ENCODE data around the gene AVP.

AVP gene

DNA sequence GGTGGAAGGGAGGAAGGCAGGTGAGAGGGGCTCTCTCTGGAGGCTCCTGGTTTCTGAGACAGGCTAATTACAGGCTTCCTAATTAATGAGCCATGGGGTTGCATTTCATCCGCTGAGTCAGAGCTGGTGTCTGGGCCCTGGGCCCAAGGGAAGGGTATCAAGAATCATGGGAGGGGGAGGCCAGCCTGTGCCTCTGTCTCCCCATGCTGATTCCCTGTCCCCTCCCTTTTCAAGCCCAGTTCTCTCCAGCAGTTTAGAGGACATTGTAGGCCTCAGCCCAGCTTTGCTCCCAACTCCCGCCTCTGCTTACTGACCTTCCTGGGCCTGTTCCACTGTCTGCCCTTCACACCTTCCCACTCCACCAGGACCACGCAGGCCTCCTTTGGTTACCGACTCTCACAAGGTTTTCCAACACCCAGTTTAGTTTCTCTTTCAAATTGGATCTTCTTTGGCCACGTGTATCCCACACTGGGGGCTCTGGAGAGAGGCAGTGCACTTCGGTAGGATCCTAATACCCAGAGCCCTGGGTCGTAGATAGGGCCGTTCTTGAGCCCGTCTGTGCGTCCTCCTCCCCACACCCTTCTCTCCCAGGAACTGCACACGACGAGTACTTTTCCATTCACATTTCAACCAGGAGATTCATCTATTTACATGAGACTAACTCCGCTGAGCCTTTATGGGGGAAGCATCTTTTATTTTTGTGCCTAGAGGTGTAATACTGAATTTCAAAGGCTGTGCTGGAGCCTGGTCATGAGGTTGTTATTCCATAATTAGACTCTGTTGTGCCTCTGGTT is 18.2 kb upstream of the AVP start:
- DNase-seq (ENCODE audit: low spot score in 2 of 2) (no peak), ATAC-seq (ENCODE audit: low read depth) (no peak)
- no peak overlapping the region for H3K4me3 Mint-ChIP-seq
- peaks cover 3% of the 10 kb centered on the region for H3K27me3 Mint-ChIP-seq
- no peaks in the 10 kb centered on the region for H3K9me3 Mint-ChIP-seq
- no peak overlapping the region for H3K27ac Mint-ChIP-seq
- peaks cover 9% of the 10 kb centered on the region for H3K4me1 Mint-ChIP-seq
- no peaks in the 10 kb centered on the region for H3K36me3 Mint-ChIP-seq

DNA sequence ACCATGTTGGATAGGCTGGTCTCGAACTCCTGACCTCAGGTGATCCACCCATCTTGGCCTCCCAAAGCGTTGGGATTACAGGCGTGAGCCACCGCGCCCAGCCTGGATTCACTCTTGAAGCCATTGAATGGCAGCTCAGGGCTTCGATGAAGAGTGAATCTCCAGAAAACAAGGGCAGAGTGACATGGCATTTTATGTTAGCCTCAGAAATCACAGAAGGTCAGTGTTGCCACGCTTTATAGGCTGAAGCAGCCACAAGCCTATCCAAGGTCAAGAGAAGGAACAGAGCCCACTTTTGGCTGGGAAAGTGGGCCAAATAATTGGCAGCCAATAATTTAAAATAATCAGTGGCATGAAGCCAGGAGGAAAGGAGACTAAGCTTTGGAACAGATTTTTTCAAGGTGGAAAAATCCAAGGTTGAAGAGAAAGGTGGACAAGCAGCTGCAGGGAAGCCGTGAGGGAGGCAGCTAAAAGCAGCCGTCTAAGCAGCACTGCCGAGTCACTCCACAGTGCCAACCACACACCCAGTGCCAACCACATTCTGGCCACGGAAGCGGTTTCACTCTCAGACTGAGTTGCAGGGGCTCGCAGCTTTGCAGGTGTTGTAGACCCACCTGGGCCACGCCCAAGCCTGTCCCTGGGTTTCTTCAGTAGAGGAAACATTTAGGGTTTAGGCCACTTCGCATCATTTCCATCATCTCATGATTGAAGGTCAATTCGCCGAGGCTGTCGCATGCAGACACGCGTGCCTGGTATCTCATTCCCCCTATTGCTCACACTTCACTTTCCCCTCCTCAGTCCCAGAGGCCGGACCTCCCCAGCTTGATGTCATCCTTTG is 17.4 kb upstream of the AVP start:
- Mint-ChIP-seq H3K4me3 (no peak overlapping the region), H3K27ac (no peak overlapping the region)
- peak; percentile 63 for ATAC-seq (ENCODE audit: low read depth)

DNA sequence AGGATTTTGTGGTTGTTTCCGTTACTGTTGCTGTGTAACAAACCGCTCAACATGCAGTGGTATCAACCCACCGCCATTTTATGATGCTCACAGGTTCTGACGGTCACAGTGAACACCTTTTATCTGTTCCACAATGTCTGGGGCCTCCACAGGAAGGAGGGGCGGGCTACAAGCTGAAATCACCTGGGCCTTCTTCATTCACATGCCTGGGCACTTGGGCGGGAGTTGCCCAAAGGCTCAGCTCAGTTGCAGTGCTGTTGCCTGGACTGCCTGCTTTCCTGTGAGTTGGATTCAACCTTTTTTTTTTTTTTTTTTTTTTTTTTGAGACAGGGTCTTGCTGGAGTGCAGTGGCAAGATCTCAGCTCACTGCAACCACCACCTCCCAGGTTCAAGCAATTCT is 16.7 kb upstream of the AVP start:
- Mint-ChIP-seq H3K9me3 (no peaks in the 10 kb centered on the region), H3K4me1 (peaks cover 9% of the 10 kb centered on the region), H3K27me3 (peaks cover 3% of the 10 kb centered on the region), H3K36me3 (no peaks in the 10 kb centered on the region), H3K27ac (no peak overlapping the region), H3K4me3 (no peak overlapping the region)
- ATAC-seq (ENCODE audit: low read depth) (no peak), DNase-seq (ENCODE audit: low spot score in 2 of 2) (no peak)

More for the DNA sequence above, 17.4 kb upstream of the AVP start:
- peaks cover 3% of the 10 kb centered on the region for H3K27me3 Mint-ChIP-seq
- H3K9me3 Mint-ChIP-seq = no peaks in the 10 kb centered on the region
- no peak for DNase-seq (ENCODE audit: low spot score in 2 of 2)
- no peaks in the 10 kb centered on the region for H3K36me3 Mint-ChIP-seq
- H3K4me1 Mint-ChIP-seq = peaks cover 9% of the 10 kb centered on the region

DNA sequence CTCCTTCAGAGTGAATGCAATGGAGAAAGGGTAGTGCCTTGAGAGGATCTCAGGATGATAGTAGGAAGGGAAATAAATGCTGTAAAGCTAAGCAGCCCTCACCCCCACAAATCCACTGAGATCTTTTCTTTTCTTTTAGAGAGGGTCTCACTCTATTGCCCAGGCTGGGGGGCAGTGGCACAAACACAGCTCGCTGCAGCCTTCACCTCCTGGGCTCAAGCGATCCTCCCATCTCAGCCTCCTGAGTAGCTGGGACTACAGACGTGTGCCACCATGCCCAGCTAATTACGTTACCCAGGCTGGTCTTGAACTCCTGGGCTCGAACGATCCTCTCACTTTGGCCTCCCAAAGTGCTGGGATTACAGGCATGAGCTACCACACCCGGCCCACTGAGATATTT is 16.0 kb upstream of the AVP start:
- DNase-seq (ENCODE audit: low spot score in 2 of 2) (no peak), ATAC-seq (ENCODE audit: low read depth) (no peak)
- H3K9me3 Mint-ChIP-seq = no peaks in the 10 kb centered on the region
- H3K27me3 Mint-ChIP-seq = peaks cover 3% of the 10 kb centered on the region
- no peaks in the 10 kb centered on the region for H3K36me3 Mint-ChIP-seq
- H3K27ac Mint-ChIP-seq = no peak overlapping the region
- H3K4me1 Mint-ChIP-seq = peaks cover 9% of the 10 kb centered on the region
- no peak overlapping the region for H3K4me3 Mint-ChIP-seq

DNA sequence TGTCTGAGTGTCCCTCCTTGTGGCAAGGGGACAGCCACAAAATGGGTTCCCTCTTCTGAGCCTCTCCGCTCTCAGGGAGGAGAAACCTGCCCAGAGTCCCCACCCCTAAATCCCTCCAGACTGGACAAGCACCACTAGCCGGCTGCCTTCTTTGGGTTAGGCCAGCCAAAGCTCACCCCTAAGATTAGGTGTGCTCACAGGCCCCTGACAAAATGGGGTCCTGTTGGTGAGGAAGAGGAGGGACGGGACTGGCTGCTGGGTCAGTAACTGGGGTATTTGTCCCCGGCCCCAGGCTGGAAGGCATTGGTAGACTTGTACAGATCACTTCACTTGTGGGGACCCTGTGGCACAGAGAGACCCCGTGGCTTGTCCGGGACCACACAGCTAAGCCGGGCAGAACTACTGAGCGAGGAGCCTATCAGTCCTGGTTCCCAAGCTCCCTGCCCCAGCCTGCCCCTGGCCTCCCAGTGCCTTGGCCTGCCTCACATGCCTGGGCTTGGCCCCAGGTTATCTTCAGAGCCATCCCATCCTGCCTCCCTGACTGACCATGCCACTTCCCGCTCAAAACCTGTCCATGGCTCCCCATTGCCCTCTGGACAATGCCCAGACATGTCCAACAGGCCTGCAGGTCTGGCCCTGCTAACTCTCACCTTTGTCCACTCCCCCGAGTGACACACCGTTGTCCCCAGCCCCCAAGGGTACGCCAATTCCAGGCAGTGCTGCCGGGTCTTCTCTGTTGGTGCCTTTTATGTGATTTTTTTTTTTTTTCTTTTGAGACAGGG is 10.5 kb upstream of the AVP start:
- no peak for ATAC-seq (ENCODE audit: low read depth)
- peaks cover 8% of the 10 kb centered on the region for H3K4me1 Mint-ChIP-seq

GRCh38 chr20:3093861-3094361 is 9.4 kb upstream of the AVP start:
- H3K27me3 Mint-ChIP-seq = peaks cover 11% of the 10 kb centered on the region
- H3K4me1 Mint-ChIP-seq = peaks cover 8% of the 10 kb centered on the region
- ATAC-seq (ENCODE audit: low read depth) = peak; percentile 48
- no peaks in the 10 kb centered on the region for H3K9me3 Mint-ChIP-seq
- no peaks in the 10 kb centered on the region for H3K36me3 Mint-ChIP-seq
- DNase-seq (ENCODE audit: low spot score in 2 of 2) = no peak
- H3K4me3 Mint-ChIP-seq = no peak overlapping the region
- peak overlapping the region; percentile 87 for H3K27ac Mint-ChIP-seq

More for the DNA sequence above, 10.5 kb upstream of the AVP start:
- Mint-ChIP-seq H3K27ac (peak overlapping the region; percentile 84), H3K36me3 (no peaks in the 10 kb centered on the region), H3K4me3 (no peak overlapping the region), H3K9me3 (no peaks in the 10 kb centered on the region), H3K27me3 (peaks cover 7% of the 10 kb centered on the region)
- no peak for DNase-seq (ENCODE audit: low spot score in 2 of 2)

DNA sequence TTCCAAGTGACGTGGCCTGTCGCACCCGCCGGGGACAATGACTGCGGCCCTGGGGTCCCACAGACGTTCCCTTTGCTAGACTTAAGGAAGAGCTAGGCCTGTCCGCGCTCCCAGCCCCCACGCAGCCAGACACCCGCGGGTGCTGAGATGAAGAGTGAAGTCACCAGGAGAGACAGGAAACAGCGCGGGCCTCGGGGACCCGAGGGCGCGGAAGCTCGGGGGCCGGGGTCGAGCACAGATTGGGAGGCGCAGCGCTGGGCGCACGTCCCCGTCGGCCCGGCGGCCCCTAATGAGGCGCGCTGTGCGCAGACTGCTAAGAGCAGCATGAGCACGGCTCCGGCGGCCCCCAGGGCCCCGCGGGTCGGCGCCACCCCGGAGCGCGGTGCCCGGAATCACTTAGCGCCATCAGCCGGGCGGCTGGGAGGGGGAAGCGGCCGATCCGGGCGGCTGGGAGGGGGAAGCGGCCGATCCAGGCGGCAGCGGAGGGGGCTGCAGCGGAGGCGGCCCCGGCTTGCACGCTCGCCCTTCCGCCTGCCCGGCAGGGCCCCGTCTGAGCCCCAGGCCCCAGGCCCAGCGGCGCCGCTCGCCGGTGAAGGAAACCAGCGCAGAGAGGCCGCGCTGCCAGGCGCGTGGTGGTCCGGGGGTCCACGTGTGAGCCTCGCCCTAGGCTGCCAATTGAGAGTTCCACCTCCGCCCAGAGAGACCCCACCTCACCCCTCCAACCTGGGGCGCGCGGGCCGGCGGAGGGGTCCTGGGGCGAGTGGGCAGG is 8.3 kb upstream of the AVP start:
- Mint-ChIP-seq H3K27me3 (peaks cover 16% of the 10 kb centered on the region), H3K36me3 (no peaks in the 10 kb centered on the region), H3K9me3 (no peaks in the 10 kb centered on the region), H3K4me3 (peak overlapping the region; percentile 89), H3K27ac (peak overlapping the region; percentile 87), H3K4me1 (peaks cover 8% of the 10 kb centered on the region)
- ATAC-seq (ENCODE audit: low read depth) (peak; percentile 36), DNase-seq (ENCODE audit: low spot score in 2 of 2) (peak; percentile 44 to 51)

- no peak for DNase-seq (ENCODE audit: low spot score in 2 of 2)
- Mint-ChIP-seq H3K36me3 (no peaks in the 10 kb centered on the region), H3K9me3 (no peaks in the 10 kb centered on the region), H3K27me3 (peaks cover 16% of the 10 kb centered on the region), H3K27ac (no peak overlapping the region), H3K4me3 (no peak overlapping the region), H3K4me1 (peaks cover 8% of the 10 kb centered on the region)
- ATAC-seq (ENCODE audit: low read depth) = no peak
These were observed 6.0 kb upstream of the AVP start for GRCh38 chr20:3090565-3090964.

DNA sequence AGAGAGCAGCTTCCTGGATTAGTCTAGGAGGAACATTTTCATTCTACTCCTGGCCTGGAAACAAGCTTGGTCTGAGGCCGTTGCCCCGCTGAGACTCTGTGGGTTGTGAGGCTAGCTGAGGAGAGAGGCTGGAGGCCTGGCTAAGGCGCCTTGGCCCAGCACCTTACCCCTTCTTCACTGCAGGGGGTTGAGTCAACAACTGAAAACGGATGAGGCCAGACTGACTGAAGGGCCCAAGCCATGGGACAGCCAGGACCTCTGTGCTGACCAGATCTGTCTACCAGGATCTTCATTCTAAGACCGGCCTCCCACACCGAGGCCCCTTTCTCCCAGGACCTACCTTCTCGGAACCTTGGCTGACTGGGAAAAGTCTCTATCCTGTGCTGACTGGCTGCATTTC is 3.5 kb upstream of the AVP start:
- ATAC-seq (ENCODE audit: low read depth) (no peak), DNase-seq (ENCODE audit: low spot score in 2 of 2) (no peak)
- no peak overlapping the region for H3K4me3 Mint-ChIP-seq
- no peaks in the 10 kb centered on the region for H3K36me3 Mint-ChIP-seq
- H3K9me3 Mint-ChIP-seq = no peaks in the 10 kb centered on the region
- H3K4me1 Mint-ChIP-seq = peaks cover 12% of the 10 kb centered on the region
- no peak overlapping the region for H3K27ac Mint-ChIP-seq
- peaks cover 28% of the 10 kb centered on the region for H3K27me3 Mint-ChIP-seq

DNA sequence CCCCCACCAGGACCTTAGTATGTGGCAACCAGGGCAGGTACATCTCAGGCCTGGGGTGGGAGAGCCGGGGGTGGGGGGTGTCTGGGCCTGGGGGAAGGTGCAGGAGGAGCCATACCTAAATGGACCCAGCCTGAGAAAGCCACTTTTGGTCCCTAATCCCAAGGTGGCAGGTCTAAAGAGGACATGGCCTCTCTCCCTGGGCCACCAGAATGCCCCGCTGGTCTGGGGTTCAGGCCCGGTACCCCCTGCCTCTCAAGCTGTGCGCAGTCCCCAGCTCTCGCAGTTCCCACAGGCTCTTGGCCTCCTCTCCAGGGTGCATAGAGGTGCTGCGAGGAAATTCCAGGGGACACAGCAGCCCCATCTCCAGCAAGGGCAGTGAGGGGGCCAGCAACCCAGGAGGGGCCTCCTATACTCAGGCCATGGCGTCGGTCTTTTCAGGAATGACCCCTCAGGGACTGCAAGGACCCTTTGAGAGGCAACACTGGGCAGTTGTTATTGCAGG is 1.1 kb upstream of the AVP start:
- DNase-seq (ENCODE audit: low spot score in 2 of 2) (no peak), ATAC-seq (ENCODE audit: low read depth) (no peak)
- Mint-ChIP-seq H3K4me1 (peaks cover 13% of the 10 kb centered on the region), H3K27me3 (peaks cover 41% of the 10 kb centered on the region), H3K4me3 (no peak overlapping the region), H3K36me3 (no peaks in the 10 kb centered on the region), H3K9me3 (no peaks in the 10 kb centered on the region), H3K27ac (no peak overlapping the region)

GRCh38 chr20:3084986-3085360 is 449 bp upstream of the AVP start:
- Mint-ChIP-seq H3K36me3 (no peaks in the 10 kb centered on the region), H3K27me3 (peaks cover 39% of the 10 kb centered on the region)

GRCh38 chr20:3082955-3083952 is 1.3 kb downstream of the AVP start:
- Mint-ChIP-seq H3K36me3 (no peaks in the 10 kb centered on the region), H3K4me3 (peak overlapping the region; percentile 66), H3K27ac (no peak overlapping the region), H3K4me1 (peaks cover 12% of the 10 kb centered on the region), H3K9me3 (no peaks in the 10 kb centered on the region), H3K27me3 (peaks cover 32% of the 10 kb centered on the region)
- no peak for DNase-seq (ENCODE audit: low spot score in 2 of 2)
- peak; percentile 27 for ATAC-seq (ENCODE audit: low read depth)

More at GRCh38 chr20:3084986-3085360, 449 bp upstream of the AVP start:
- ATAC-seq (ENCODE audit: low read depth) = no peak
- no peak for DNase-seq (ENCODE audit: low spot score in 2 of 2)
- Mint-ChIP-seq H3K9me3 (no peaks in the 10 kb centered on the region), H3K4me3 (no peak overlapping the region), H3K4me1 (peaks cover 12% of the 10 kb centered on the region), H3K27ac (no peak overlapping the region)
